PFSK-1 (cell line): ENCODE data around the gene EVC2.

ENCODE experiments used
- FOXP2 ChIP-seq: optimal IDR thresholded peaks from 2 replicates; pipeline ENCODE3; 2011; ENCODE audit warnings: borderline replicate concordance, control low read depth, inconsistent platforms; ENCODE audit not compliant: insufficient read depth; ENCODE audit errors: extremely low read length, extremely low read depth
- POLR2AphosphoS5 ChIP-seq: IDR thresholded peaks from 2 replicates; pipeline ENCODE4 v1.6.1; 2012; ENCODE audit warnings: low read depth, mild to moderate bottlenecking, control low read depth, low read length, moderate library complexity
- REST ChIP-seq, 2 experiments: IDR thresholded peaks; 2 replicates each; pipeline versions ENCODE4 v1.6.1 to v1.8.0; 2011 to 2012; ENCODE audit warnings: low read depth in 2 of 2, low read length in 2 of 2, control low read depth in 1 of 2, inconsistent platforms in 1 of 2, mild to moderate bottlenecking in 1 of 2, moderate library complexity in 1 of 2; ENCODE audit not compliant: insufficient read depth in 1 of 2
- SIN3A ChIP-seq: IDR thresholded peaks from 2 replicates; pipeline ENCODE4 v1.6.1; 2012; ENCODE audit warnings: mild to moderate bottlenecking, low read length, moderate library complexity, borderline replicate concordance; ENCODE audit not compliant: insufficient read depth
- TAF1 ChIP-seq: IDR thresholded peaks from 2 replicates; pipeline ENCODE4 v1.6.1; 2012; ENCODE audit warnings: low read length, control low read depth, borderline replicate concordance; ENCODE audit not compliant: insufficient read depth

The EVC2 gene

GRCh38 chr4:5755161-5755560 lies 46.8 kb upstream of the EVC2 start:
- TF ChIP-seq FOXP2 = no peak
- no peak for TF ChIP-seq TAF1
- no peak for TF ChIP-seq POLR2AphosphoS5
- no peak for TF ChIP-seq REST (IDR thresholded peaks at IDR 0.05; ENCODE audit: insufficient read depth in 1 of 2, low read depth in 2 of 2, low read length in 2 of 2)
- TF ChIP-seq SIN3A = no peak

GRCh38 chr4:5754529-5754881 lies 46.1 kb upstream of the EVC2 start:
- TF ChIP-seq SIN3A = no peak
- TF ChIP-seq TAF1 = no peak
- TF ChIP-seq FOXP2 = no peak
- TF ChIP-seq POLR2AphosphoS5 = no peak
- TF ChIP-seq REST (IDR thresholded peaks at IDR 0.05; ENCODE audit: insufficient read depth in 1 of 2, low read depth in 2 of 2, low read length in 2 of 2) = no peak

- TF ChIP-seq POLR2AphosphoS5 (no peak), REST (IDR thresholded peaks at IDR 0.05; ENCODE audit: insufficient read depth in 1 of 2, low read depth in 2 of 2, low read length in 2 of 2) (no peak)
These were observed 45.6 kb upstream of the EVC2 start for GRCh38 chr4:5753766-5754528.

- no peak for TF ChIP-seq TAF1
- no peak for TF ChIP-seq POLR2AphosphoS5
- TF ChIP-seq SIN3A = no peak
- TF ChIP-seq FOXP2 = no peak
- no peak for TF ChIP-seq REST (IDR thresholded peaks at IDR 0.05; ENCODE audit: insufficient read depth in 1 of 2, low read depth in 2 of 2, low read length in 2 of 2)
These were observed 45.0 kb upstream of the EVC2 start for GRCh38 chr4:5753366-5753765.
